Natural killer cell (primary cell): ENCODE measurements around the gene FOSB. TPM values are rescaled to one million over a fixed set of nuclear protein-coding genes. Genes with fewer than 3 reads are reported as not detected.

Experiments used
- ATAC-seq, 3 donors: fragments of 150-1000 bp in 2 of 3; fragments of 200-7000 bp in 1 of 3; cut with Tn5 transposase; 1 replicate in 1 of 3; 2 replicates in 2 of 3; pipeline ENCODE4 v1.10.0; 2021; ENCODE audit warnings: mild to moderate bottlenecking in 2 of 3, moderate library complexity in 2 of 3
- DNase-seq, 2 donors: peaks; one replicate each; pipeline versions ENCODE4 v3.0.0 to v3.0.0-alpha.2; 2013 to 2021; ENCODE audit warnings: mixed read lengths in 1 of 2
- H3K27ac ChIP-seq: one replicate; pipeline ENCODE4 v1.5.1; 2013; ENCODE audit warnings: mild to moderate bottlenecking, low read length
- H3K27me3 ChIP-seq: one replicate; pipeline ENCODE4 v1.6.1; 2013; ENCODE audit warnings: low read length; ENCODE audit not compliant: control insufficient read depth, insufficient read depth
- H3K36me3 ChIP-seq: one replicate; pipeline ENCODE4 v1.6.1; 2013; ENCODE audit warnings: low read length; ENCODE audit not compliant: control insufficient read depth, insufficient read depth
- H3K4me1 ChIP-seq: one replicate; pipeline ENCODE4 v1.6.1; 2013; ENCODE audit warnings: low read length; ENCODE audit not compliant: control insufficient read depth, insufficient read depth
- H3K4me3 ChIP-seq: one replicate; pipeline ENCODE4 v1.5.1; 2013; ENCODE audit warnings: low read length
- H3K9me3 ChIP-seq: one replicate; pipeline ENCODE4 v1.6.1; 2013; ENCODE audit warnings: low read length; ENCODE audit not compliant: control insufficient read depth, insufficient read depth
- H3K27ac Mint-ChIP-seq, 2 donors: one replicate each; pipeline ENCODE4 v1.8.0; 2022; ENCODE audit warnings: mild to moderate bottlenecking in 2 of 2, mixed read lengths in 2 of 2, moderate library complexity in 1 of 2
- H3K27me3 Mint-ChIP-seq, 2 donors: one replicate each; pipeline ENCODE4 v1.8.0; 2022; ENCODE audit warnings: low read depth in 2 of 2, mixed read lengths in 2 of 2
- H3K36me3 Mint-ChIP-seq: one replicate; pipeline ENCODE4 v1.8.0; 2022; ENCODE audit warnings: mixed read lengths
- H3K4me1 Mint-ChIP-seq, 2 donors: one replicate each; pipeline ENCODE4 v1.8.0; 2022; ENCODE audit warnings: mixed read lengths in 2 of 2
- H3K4me3 Mint-ChIP-seq: one replicate; pipeline ENCODE4 v1.8.0; 2022; ENCODE audit warnings: mild to moderate bottlenecking, moderate library complexity, mixed read lengths
- H3K9me3 Mint-ChIP-seq, 2 donors: one replicate each; pipeline ENCODE4 v1.8.0; 2022; ENCODE audit warnings: mixed read lengths in 2 of 2
- CTCF ChIP-seq: fragments of 200-600 bp; IDR thresholded peaks from one replicate; pipeline ENCODE4 v1.8.0; 2022; ENCODE audit warnings: antibody characterized with exemption
- WGBS: methylation state at CpG from one replicate; pipeline ENCODE4 v1.1.7; 2013; ENCODE audit warnings: missing lambda C conversion rate; ENCODE audit not compliant: insufficient coverage; 5-methylcytosine and 5-hydroxymethylcytosine counted together
- intact Hi-C: fragments of 100-400 bp; cut with micrococcal nuclease; formaldehyde crosslinking; loops from one replicate; pipeline ENCODE4 v1.14.2; 2022
- total RNA-seq, 4 donors: library from RNA; stranded (reverse); fragments of 120-200 nt in 1 of 4; gene quantifications; one replicate each; pipeline versions ENCODE4 v1.2.3 to v1.2.4, GENCODE V29; 2013 to 2022

FOSB gene
- total RNA-seq, 3 donors from 2014 or later (not counting 1 experiment from before 2014, with no cell fraction given), result 784 to 1,837 (median 1,121) TPM

DNA sequence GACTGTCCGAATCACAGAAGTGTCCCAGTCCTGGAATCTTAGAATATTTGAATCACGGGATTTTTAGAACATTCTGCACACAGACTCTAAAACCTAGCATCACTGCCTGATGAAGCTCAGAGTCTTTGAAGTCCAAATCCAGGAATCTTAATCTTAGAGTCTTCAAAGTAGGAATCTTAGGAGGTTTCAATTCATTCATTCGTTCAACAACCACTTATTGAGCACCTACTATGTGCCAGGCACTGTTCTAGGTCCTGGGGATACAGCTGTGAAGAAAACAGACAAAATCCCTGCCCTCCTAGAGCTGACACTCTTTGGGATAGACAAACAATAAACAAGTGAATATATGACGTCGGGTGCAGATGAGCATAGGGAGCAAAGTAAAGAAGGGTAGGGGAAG lies 27.4 kb downstream of the FOSB start:
- no peak for TF ChIP-seq CTCF
- no peak for ATAC-seq
- intact Hi-C loops, result loop anchor here (5.0 kb wide), 1 partner anchor 318 kb away; the partner anchor contains the start of genes BLOC1S3 and TRAPPC6A
- Histone ChIP-seq H3K9me3 (peaks cover 4% of the 10 kb centered on the region), H3K4me1 (peaks cover 54% of the 10 kb centered on the region), H3K36me3 (no peaks in the 10 kb centered on the region), H3K27me3 (peaks cover 24% of the 10 kb centered on the region), H3K4me3 (no peak overlapping the region), H3K27ac (no peak overlapping the region)
- no peak for DNase-seq
- Mint-ChIP-seq H3K4me3 (peak overlapping the region; percentile 75), H3K36me3 (no peaks in the 10 kb centered on the region), H3K27ac (no peak overlapping the region), H3K9me3 (no peaks in the 10 kb centered on the region), H3K4me1 (peaks cover 34 to 51% of the 10 kb centered on the region in 2 donors), H3K27me3 (peaks cover 10 to 34% of the 10 kb centered on the region in 2 donors)
- WGBS, result 90% methylated on average over 5 of the region's 5 CpGs

GRCh38 chr19:45496349-45496953 lies 28.7 kb downstream of the FOSB start:
- H3K9me3 Mint-ChIP-seq, result no peaks in the 10 kb centered on the region

DNA sequence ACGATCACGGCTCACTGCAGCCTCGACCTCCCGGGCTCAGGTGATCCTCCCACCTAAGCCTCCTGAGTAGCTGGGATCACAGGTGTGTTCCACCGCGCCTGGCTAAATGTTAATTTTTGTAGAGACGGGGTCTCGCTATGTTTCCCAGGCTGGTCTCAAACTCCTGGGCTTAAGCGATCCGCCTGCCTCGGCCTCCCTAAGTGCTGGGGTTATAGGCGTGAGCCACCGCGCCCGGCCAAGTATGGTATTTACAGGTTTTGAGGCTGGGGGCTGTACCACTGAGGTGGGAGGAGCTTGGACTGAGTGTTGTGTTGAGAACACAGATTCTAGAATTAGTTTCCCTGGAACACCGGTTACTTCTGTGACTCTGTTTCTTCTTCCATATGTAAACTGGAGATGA lies 30.0 kb downstream of the FOSB start:
- no peak for TF ChIP-seq CTCF
- peaks cover 22% of the 10 kb centered on the region for H3K27me3 ChIP-seq
- Mint-ChIP-seq H3K27me3 (peaks cover 10 to 27% of the 10 kb centered on the region in 2 donors), H3K4me3 (peak overlapping the region; percentile 90), H3K36me3 (no peaks in the 10 kb centered on the region), H3K27ac (peak overlapping the region in 1 of 2 donors; percentile 72), H3K4me1 (peaks cover 34 to 54% of the 10 kb centered on the region in 2 donors), H3K9me3 (no peaks in the 10 kb centered on the region)
- H3K9me3 ChIP-seq, result peaks cover 4% of the 10 kb centered on the region
- peaks cover 52% of the 10 kb centered on the region for H3K4me1 ChIP-seq
- H3K27ac ChIP-seq, result no peak overlapping the region
- intact Hi-C loops, result loop anchor here (1.0 to 5.0 kb wide), 2 partner anchors 9 to 320 kb away; partner anchors contain the start of genes BLOC1S3 and TRAPPC6A
- no peak for ATAC-seq
- 33% methylated on average over 16 of the region's 16 CpGs for WGBS
- no peak overlapping the region for H3K4me3 ChIP-seq
- no peak for DNase-seq
- H3K36me3 ChIP-seq, result no peaks in the 10 kb centered on the region

More at GRCh38 chr19:45496349-45496953, 28.7 kb downstream of the FOSB start:
- DNase-seq, result peak; percentile 53 to 69
- intact Hi-C loops, result loop anchor here (5.0 kb wide), 1 partner anchor 319 kb away; the partner anchor contains the start of genes BLOC1S3 and TRAPPC6A
- H3K4me3 Mint-ChIP-seq, result peak overlapping the region; percentile 75
- H3K36me3 ChIP-seq, result no peaks in the 10 kb centered on the region
- peak overlapping the region; percentile 51 for H3K4me3 ChIP-seq
- H3K9me3 ChIP-seq, result peaks cover 4% of the 10 kb centered on the region
- peaks cover 34 to 58% of the 10 kb centered on the region in 2 donors for H3K4me1 Mint-ChIP-seq
- peaks cover 24% of the 10 kb centered on the region for H3K27me3 ChIP-seq
- H3K27ac Mint-ChIP-seq, result peak overlapping the region in 1 of 2 donors; percentile 83
- H3K36me3 Mint-ChIP-seq, result no peaks in the 10 kb centered on the region
- ATAC-seq, result peak; percentile 32 to 50 (median 32)
- H3K27ac ChIP-seq, result no peak overlapping the region
- 2% methylated on average over 54 of the region's 54 CpGs for WGBS
- peaks cover 54% of the 10 kb centered on the region for H3K4me1 ChIP-seq
- no peak for TF ChIP-seq CTCF
- peaks cover 10 to 34% of the 10 kb centered on the region in 2 donors for H3K27me3 Mint-ChIP-seq
